ENCODE measurements around the gene TAAR1.

GRCh38 chr6:132634796-132635195 lies 24.2 kb downstream of the TAAR1 start:
- no peak for TF ChIP-seq CTCF (IDR thresholded peaks at IDR 0.05 in 8 of 11, conservative IDR thresholded peaks at IDR 0.05 in 3 of 11)
- no peak for TF ChIP-seq POLR2A (IDR thresholded peaks at IDR 0.05)
- no peak for TF ChIP-seq POLR2AphosphoS5 (IDR thresholded peaks at IDR 0.05)
